Astrocyte of the spinal cord (primary cell): ENCODE data around the gene AAK1.

Experiments used
- DNase-seq: peaks from one replicate; pipeline ENCODE4 v3.0.0; 2011; ENCODE audit warnings: low read depth, low spot score
- H3K4me3 ChIP-seq: 2 replicates; pipeline ENCODE4 v1.5.1; 2011; ENCODE audit warnings: low read depth, mild to moderate bottlenecking, low read length, moderate library complexity
- CTCF ChIP-seq: IDR thresholded peaks from 2 replicates; pipeline ENCODE4 v1.5.1; 2012; ENCODE audit warnings: low read depth, mild to moderate bottlenecking, low read length, inconsistent platforms
- in situ Hi-C: cut with HindIII; loops from 2 replicates; pipeline ENCODE4 v1.10.0; 2017; ENCODE audit warnings: low sequenced_read_pairs

AAK1 gene

GRCh38 chr2:69514406-69514805 lies 129.1 kb downstream of the AAK1 start:
- H3K4me3 ChIP-seq, result no peak overlapping the region
- peak; percentile 22 for TF ChIP-seq CTCF
- peak; percentile 89 for DNase-seq
- in situ Hi-C loops, result no loop called here

- no peak for TF ChIP-seq CTCF
- no peak overlapping the region for H3K4me3 ChIP-seq
- in situ Hi-C loops, result no loop called here
- DNase-seq, result no peak
Measured at GRCh38 chr2:69512446-69512845, 131.1 kb downstream of the AAK1 start.

- in situ Hi-C loops, result no loop called here
- no peak for TF ChIP-seq CTCF
- no peak for DNase-seq
- no peak overlapping the region for H3K4me3 ChIP-seq
Measured at GRCh38 chr2:69510204-69510603, 133.3 kb downstream of the AAK1 start.

- in situ Hi-C loops, result no loop called here
- TF ChIP-seq CTCF, result no peak
- no peak overlapping the region for H3K4me3 ChIP-seq
- no peak for DNase-seq
Measured at GRCh38 chr2:69509750-69510140, 133.8 kb downstream of the AAK1 start.

GRCh38 chr2:69509011-69509749 lies 134.4 kb downstream of the AAK1 start:
- DNase-seq, result no peak

GRCh38 chr2:69505710-69506109 lies 137.8 kb downstream of the AAK1 start:
- TF ChIP-seq CTCF, result no peak
- no peak for DNase-seq
- H3K4me3 ChIP-seq, result no peak overlapping the region
- in situ Hi-C loops, result no loop called here

More at GRCh38 chr2:69509011-69509749, 134.4 kb downstream of the AAK1 start:
- no peak overlapping the region for H3K4me3 ChIP-seq
- in situ Hi-C loops, result no loop called here
- no peak for TF ChIP-seq CTCF
